HepG2 (cell line): ENCODE results near the gene TTLL8. TPM values are rescaled to one million over a fixed set of nuclear protein-coding genes. Genes with fewer than 3 reads are reported as not detected.

Source experiments
- FOXM1 ChIP-seq: sonication (generic); formaldehyde crosslinking; IDR thresholded peaks from 2 replicates; pipeline ENCODE4 v1.5.0; 2020; ENCODE audit warnings: missing genetic modification reagents
- MTA1 ChIP-seq: sonication (generic); formaldehyde crosslinking; IDR thresholded peaks from 2 replicates; pipeline ENCODE4 v1.4.0; 2020; ENCODE audit warnings: missing genetic modification reagents, mild to moderate bottlenecking, borderline replicate concordance
- MYNN ChIP-seq: sonication (generic); formaldehyde crosslinking; IDR thresholded peaks from 2 replicates; pipeline ENCODE4 v1.4.0; 2020; ENCODE audit warnings: mild to moderate bottlenecking, low read depth, missing genetic modification reagents
- RAD21 ChIP-seq: fragments of 450-650 bp; formaldehyde crosslinking; IDR thresholded peaks from 2 replicates; pipeline ENCODE4 v1.5.0; 2020; ENCODE audit warnings: mild to moderate bottlenecking
- SMC3 ChIP-seq: IDR thresholded peaks from 2 replicates; pipeline ENCODE4 v1.6.1; 2011; ENCODE audit warnings: low read length, improper control_type of control experiment
- SNAI1 ChIP-seq: sonication (generic); formaldehyde crosslinking; IDR thresholded peaks from 2 replicates; pipeline ENCODE4 v1.5.0; 2020; ENCODE audit warnings: mild to moderate bottlenecking, missing genetic modification reagents, borderline replicate concordance
- SP1 ChIP-seq, 2 experiments: fragments of 450-650 bp in 1 of 2; sonication (generic) in 1 of 2; formaldehyde crosslinking in 1 of 2; IDR thresholded peaks; 2 replicates each; pipeline versions ENCODE4 v1.4.0 to v1.6.1; 2016 to 2020; ENCODE audit warnings: missing genetic modification reagents in 1 of 2
- SP2 ChIP-seq: sonication (generic); formaldehyde crosslinking; IDR thresholded peaks from 2 replicates; pipeline ENCODE4 v1.5.1; 2020; ENCODE audit warnings: mild to moderate bottlenecking, missing genetic modification reagents
- ZFP37 ChIP-seq: sonication (generic); formaldehyde crosslinking; IDR thresholded peaks from 2 replicates; pipeline ENCODE4 v1.4.0; 2020; ENCODE audit warnings: missing genetic modification reagents, borderline replicate concordance
- ZKSCAN1 ChIP-seq: fragments of 150-350 bp; IDR thresholded peaks from 2 replicates; pipeline ENCODE4 v1.6.1; 2014; ENCODE audit warnings: low read length
- ZMAT3 ChIP-seq: sonication (generic); formaldehyde crosslinking; conservative IDR thresholded peaks from 2 replicates; pipeline ENCODE4 v1.7.0; 2021; ENCODE audit warnings: missing genetic modification reagents
- ZNF263 ChIP-seq: sonication (generic); formaldehyde crosslinking; IDR thresholded peaks from 2 replicates; pipeline ENCODE4 v1.4.0; 2020; ENCODE audit warnings: missing genetic modification reagents
- ZNF296 ChIP-seq: sonication (generic); formaldehyde crosslinking; conservative IDR thresholded peaks from 2 replicates; pipeline ENCODE4 v1.5.0; 2020; ENCODE audit warnings: mild to moderate bottlenecking, missing genetic modification reagents
- ZNF3 ChIP-seq: IDR thresholded peaks from 2 replicates; pipeline ENCODE4 v1.7.0; 2017; ENCODE audit warnings: inconsistent platforms
- ZNF674 ChIP-seq: sonication (generic); formaldehyde crosslinking; IDR thresholded peaks from 2 replicates; pipeline ENCODE4 v1.5.0; 2020; ENCODE audit warnings: low read depth, mild to moderate bottlenecking, missing genetic modification reagents
- ZNF709 ChIP-seq: sonication (generic); formaldehyde crosslinking; IDR thresholded peaks from 2 replicates; pipeline ENCODE4 v1.5.0; 2020; ENCODE audit warnings: mild to moderate bottlenecking, missing genetic modification reagents
- ZNF772 ChIP-seq: sonication (generic); formaldehyde crosslinking; IDR thresholded peaks from 2 replicates; pipeline ENCODE4 v1.5.0; 2020; ENCODE audit warnings: mild to moderate bottlenecking, missing genetic modification reagents
- polyA plus RNA-seq, 8 experiments: library from polyadenylated mRNA; depleted of rRNA in 3 of 8; stranded (reverse) in 7 of 8; unstranded in 1 of 8; fragments of >200 nt; fragmentation: Illumina TruSeq in 4 of 8; extraction: Trizol in 4 of 8; gene quantifications; 2 replicates each; pipeline versions ENCODE4 v1.2.1 to v1.2.3, GENCODE V29; 2011 to 2016; ENCODE audit warnings: low read depth in 4 of 8, missing spikeins in 1 of 8, mixed read lengths in 1 of 8; ENCODE audit not compliant: insufficient read depth in 1 of 8
- total RNA-seq, 5 experiments: library from RNA; depleted of rRNA; stranded (reverse); fragments of >200 nt; fragmentation: Illumina TruSeq; extraction: Trizol; gene quantifications; 2 replicates each; pipeline ENCODE4 v1.2.3, GENCODE V29; 2016; ENCODE audit warnings: low read depth in 1 of 5
- TF ChIP-seq, protein P1 (sequence below): sonication (generic); formaldehyde crosslinking; IDR thresholded peaks from 2 replicates; pipeline ENCODE4 v1.4.0; 2020; ENCODE audit warnings: missing genetic modification reagents, borderline replicate concordance
- TF ChIP-seq, protein P2 (sequence below): sonication (generic); formaldehyde crosslinking; IDR thresholded peaks from 2 replicates; pipeline ENCODE4 v1.8.0; 2023; ENCODE audit warnings: mild to moderate bottlenecking, missing genetic modification reagents
- TF ChIP-seq, protein P3 (sequence below): sonication (generic); formaldehyde crosslinking; IDR thresholded peaks from 2 replicates; pipeline ENCODE4 v1.9.0; 2021; ENCODE audit warnings: missing genetic modification reagents, borderline replicate concordance
- TF ChIP-seq, protein P4 (sequence below): IDR thresholded peaks from 2 replicates; pipeline ENCODE4 v1.6.1; 2016; ENCODE audit warnings: missing compliant biosample characterization, missing genetic modification reagents, borderline replicate concordance

The TTLL8 gene
- total and polyA plus RNA-seq, 2 of the 13 experiments (the other 11 are each of a cell fraction or from before 2014, with no cell fraction given): not detected

DNA sequence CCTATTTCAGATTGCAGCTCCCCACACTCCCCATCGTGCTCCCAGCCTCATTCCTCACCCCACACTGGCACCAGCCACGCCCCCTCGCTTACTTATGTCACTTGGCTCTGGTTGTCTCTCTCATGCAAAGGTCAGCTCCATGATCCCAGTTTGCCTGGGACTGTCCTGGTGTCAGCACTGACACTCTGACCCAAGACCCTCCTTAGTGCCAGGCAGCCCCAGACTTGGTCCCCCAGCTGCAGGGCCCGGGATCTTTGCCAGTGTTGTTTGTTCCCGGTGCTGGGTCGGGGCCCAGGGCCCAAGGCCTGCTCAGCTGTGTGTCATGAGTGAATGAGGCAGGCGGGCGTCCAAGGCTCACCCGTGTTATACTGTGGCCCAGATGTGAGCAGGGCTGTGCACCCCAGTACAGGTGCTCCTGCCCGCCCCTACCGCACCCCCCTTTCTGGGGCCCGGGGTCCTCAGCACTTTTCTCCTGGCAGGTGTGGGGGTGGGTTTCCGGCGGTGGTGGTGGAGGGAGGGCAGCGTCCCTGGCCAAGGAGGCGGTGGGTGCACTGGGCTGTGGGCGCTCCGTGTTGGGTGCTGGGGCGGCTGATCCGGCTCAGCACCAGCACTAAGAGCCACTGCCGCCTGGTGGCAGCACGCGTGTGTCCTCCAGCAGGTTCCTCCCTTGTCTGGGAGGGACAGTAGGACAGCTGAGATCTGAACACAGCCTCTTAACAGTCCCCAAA lies 65.0 kb downstream of the TTLL8 start (continued):
- TF ChIP-seq, protein P1, sequence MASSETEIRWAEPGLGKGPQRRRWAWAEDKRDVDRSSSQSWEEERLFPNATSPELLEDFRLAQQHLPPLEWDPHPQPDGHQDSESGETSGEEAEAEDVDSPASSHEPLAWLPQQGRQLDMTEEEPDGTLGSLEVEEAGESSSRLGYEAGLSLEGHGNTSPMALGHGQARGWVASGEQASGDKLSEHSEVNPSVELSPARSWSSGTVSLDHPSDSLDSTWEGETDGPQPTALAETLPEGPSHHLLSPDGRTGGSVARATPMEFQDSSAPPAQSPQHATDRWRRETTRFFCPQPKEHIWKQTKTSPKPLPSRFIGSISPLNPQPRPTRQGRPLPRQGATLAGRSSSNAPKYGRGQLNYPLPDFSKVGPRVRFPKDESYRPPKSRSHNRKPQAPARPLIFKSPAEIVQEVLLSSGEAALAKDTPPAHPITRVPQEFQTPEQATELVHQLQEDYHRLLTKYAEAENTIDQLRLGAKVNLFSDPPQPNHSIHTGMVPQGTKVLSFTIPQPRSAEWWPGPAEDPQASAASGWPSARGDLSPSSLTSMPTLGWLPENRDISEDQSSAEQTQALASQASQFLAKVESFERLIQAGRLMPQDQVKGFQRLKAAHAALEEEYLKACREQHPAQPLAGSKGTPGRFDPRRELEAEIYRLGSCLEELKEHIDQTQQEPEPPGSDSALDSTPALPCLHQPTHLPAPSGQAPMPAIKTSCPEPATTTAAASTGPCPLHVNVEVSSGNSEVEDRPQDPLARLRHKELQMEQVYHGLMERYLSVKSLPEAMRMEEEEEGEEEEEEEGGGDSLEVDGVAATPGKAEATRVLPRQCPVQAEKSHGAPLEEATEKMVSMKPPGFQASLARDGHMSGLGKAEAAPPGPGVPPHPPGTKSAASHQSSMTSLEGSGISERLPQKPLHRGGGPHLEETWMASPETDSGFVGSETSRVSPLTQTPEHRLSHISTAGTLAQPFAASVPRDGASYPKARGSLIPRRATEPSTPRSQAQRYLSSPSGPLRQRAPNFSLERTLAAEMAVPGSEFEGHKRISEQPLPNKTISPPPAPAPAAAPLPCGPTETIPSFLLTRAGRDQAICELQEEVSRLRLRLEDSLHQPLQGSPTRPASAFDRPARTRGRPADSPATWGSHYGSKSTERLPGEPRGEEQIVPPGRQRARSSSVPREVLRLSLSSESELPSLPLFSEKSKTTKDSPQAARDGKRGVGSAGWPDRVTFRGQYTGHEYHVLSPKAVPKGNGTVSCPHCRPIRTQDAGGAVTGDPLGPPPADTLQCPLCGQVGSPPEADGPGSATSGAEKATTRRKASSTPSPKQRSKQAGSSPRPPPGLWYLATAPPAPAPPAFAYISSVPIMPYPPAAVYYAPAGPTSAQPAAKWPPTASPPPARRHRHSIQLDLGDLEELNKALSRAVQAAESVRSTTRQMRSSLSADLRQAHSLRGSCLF (CRISPR knock-in tag): no peak
- TF ChIP-seq SP2 (CRISPR knock-in tag) (no peak), ZFP37 (CRISPR knock-in tag) (no peak), ZNF296 (CRISPR knock-in tag) (no peak), ZKSCAN1 (0 out of 2 replicates have a peak, but pooled peaks have one; percentile 10), ZNF772 (no peak), ZMAT3 (CRISPR knock-in tag) (no peak), MTA1 (CRISPR knock-in tag) (no peak), RAD21 (CRISPR knock-in tag) (peak; percentile 79), ZNF709 (CRISPR knock-in tag) (no peak), ZNF3 (CRISPR knock-in tag) (no peak), SP1 (IDR thresholded peaks at IDR 0.05) (no peak), SP1 (CRISPR knock-in tag; IDR thresholded peaks at IDR 0.05) (no peak), ZNF263 (CRISPR knock-in tag) (0 out of 2 replicates have a peak, but pooled peaks have one; percentile 18), FOXM1 (no peak), MYNN (CRISPR knock-in tag) (no peak), SNAI1 (CRISPR knock-in tag) (no peak), ZNF674 (CRISPR knock-in tag) (no peak), SMC3 (peak; percentile 40; the same call in 1 of the 2 replicates)
- TF ChIP-seq, protein P2, sequence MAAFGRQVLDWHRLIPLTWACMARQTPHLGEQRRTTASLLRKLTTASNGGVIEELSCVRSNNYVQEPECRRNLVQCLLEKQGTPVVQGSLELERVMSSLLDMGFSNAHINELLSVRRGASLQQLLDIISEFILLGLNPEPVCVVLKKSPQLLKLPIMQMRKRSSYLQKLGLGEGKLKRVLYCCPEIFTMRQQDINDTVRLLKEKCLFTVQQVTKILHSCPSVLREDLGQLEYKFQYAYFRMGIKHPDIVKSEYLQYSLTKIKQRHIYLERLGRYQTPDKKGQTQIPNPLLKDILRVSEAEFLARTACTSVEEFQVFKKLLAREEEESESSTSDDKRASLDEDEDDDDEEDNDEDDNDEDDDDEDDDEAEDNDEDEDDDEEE (CRISPR knock-in tag): no peak
- TF ChIP-seq, protein P3, sequence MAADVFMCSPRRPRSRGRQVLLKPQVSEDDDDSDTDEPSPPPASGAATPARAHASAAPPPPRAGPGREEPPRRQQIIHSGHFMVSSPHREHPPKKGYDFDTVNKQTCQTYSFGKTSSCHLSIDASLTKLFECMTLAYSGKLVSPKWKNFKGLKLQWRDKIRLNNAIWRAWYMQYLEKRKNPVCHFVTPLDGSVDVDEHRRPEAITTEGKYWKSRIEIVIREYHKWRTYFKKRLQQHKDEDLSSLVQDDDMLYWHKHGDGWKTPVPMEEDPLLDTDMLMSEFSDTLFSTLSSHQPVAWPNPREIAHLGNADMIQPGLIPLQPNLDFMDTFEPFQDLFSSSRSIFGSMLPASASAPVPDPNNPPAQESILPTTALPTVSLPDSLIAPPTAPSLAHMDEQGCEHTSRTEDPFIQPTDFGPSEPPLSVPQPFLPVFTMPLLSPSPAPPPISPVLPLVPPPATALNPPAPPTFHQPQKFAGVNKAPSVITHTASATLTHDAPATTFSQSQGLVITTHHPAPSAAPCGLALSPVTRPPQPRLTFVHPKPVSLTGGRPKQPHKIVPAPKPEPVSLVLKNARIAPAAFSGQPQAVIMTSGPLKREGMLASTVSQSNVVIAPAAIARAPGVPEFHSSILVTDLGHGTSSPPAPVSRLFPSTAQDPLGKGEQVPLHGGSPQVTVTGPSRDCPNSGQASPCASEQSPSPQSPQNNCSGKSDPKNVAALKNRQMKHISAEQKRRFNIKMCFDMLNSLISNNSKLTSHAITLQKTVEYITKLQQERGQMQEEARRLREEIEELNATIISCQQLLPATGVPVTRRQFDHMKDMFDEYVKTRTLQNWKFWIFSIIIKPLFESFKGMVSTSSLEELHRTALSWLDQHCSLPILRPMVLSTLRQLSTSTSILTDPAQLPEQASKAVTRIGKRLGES (CRISPR knock-in tag): no peak
- TF ChIP-seq, protein P4, sequence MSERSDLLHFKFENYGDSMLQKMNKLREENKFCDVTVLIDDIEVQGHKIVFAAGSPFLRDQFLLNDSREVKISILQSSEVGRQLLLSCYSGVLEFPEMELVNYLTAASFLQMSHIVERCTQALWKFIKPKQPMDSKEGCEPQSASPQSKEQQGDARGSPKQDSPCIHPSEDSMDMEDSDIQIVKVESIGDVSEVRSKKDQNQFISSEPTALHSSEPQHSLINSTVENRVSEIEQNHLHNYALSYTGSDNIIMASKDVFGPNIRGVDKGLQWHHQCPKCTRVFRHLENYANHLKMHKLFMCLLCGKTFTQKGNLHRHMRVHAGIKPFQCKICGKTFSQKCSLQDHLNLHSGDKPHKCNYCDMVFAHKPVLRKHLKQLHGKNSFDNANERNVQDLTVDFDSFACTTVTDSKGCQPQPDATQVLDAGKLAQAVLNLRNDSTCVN: peak; percentile 28; the same call in 1 of the 2 replicates
